GM23338 (cell line): ENCODE measurements around the gene RBM38.

Experiments used
- CREB1 ChIP-seq: fragments of 250-450 bp; sonication (Bioruptor Pico); IDR thresholded peaks from 2 replicates; pipeline ENCODE4 v1.5.0; 2020; ENCODE audit warnings: low read depth, mild to moderate bottlenecking, moderate library complexity
- CTCF ChIP-seq, 2 experiments: fragments of 200-600 bp in 1 of 2; sonication (generic) in 1 of 2; conservative IDR thresholded peaks; 2 replicates each; pipeline versions ENCODE4 v1.5.1 to v1.6.1; 2016 to 2017; ENCODE audit warnings: antibody characterized with exemption in 2 of 2, low read depth in 2 of 2, mild to moderate bottlenecking in 2 of 2, moderate library complexity in 1 of 2
- ETS1 ChIP-seq: IDR thresholded peaks from 2 replicates; pipeline ENCODE4 v1.6.1; 2016; ENCODE audit warnings: antibody characterized with exemption
- EZH2 ChIP-seq: fragments of 200-600 bp; sonication (generic); IDR thresholded peaks from one replicate; pipeline ENCODE4 v1.8.0; 2017; ENCODE audit warnings: antibody characterized with exemption, mild to moderate bottlenecking, low read depth; ENCODE audit not compliant: unreplicated experiment
- EZH2phosphoT487 ChIP-seq: fragments of 200-600 bp; sonication (generic); IDR thresholded peaks from one replicate; pipeline ENCODE4 v1.8.1; 2018; ENCODE audit warnings: antibody characterized with exemption; ENCODE audit not compliant: unreplicated experiment
- JUNB ChIP-seq: IDR thresholded peaks from one replicate; pipeline ENCODE4 v1.6.1; 2016; ENCODE audit warnings: antibody characterized with exemption; ENCODE audit not compliant: unreplicated experiment
- NANOG ChIP-seq: IDR thresholded peaks from 2 replicates; pipeline ENCODE4 v1.6.1; 2016; ENCODE audit warnings: antibody characterized with exemption, borderline replicate concordance
- POLR2AphosphoS5 ChIP-seq: IDR thresholded peaks from 2 replicates; pipeline ENCODE4 v1.6.1; 2016; ENCODE audit warnings: antibody characterized with exemption, low read depth
- REST ChIP-seq: IDR thresholded peaks from one replicate; pipeline ENCODE4 v1.6.1; 2018; ENCODE audit warnings: antibody characterized with exemption; ENCODE audit not compliant: unreplicated experiment
- STAT1 ChIP-seq: IDR thresholded peaks from one replicate; pipeline ENCODE4 v1.6.1; 2016; ENCODE audit warnings: antibody characterized with exemption; ENCODE audit not compliant: unreplicated experiment
- ZNF331 ChIP-seq: fragments of 250-450 bp; sonication (Bioruptor Pico); IDR thresholded peaks from 2 replicates; pipeline ENCODE4 v1.5.0; 2020; ENCODE audit warnings: low read depth, mild to moderate bottlenecking, moderate library complexity
- ZNF462 ChIP-seq: fragments of 250-450 bp; sonication (Bioruptor Pico); IDR thresholded peaks from 2 replicates; pipeline ENCODE4 v1.5.0; 2020; ENCODE audit warnings: mild to moderate bottlenecking, moderate library complexity

- no peak for TF ChIP-seq POLR2AphosphoS5
- no peak for TF ChIP-seq CTCF (conservative IDR thresholded peaks at IDR 0.05; ENCODE audit: low read depth in 2 of 2)
- TF ChIP-seq REST = no peak
- TF ChIP-seq EZH2phosphoT487 = no peak
- no peak for TF ChIP-seq CREB1 (CRISPR knock-in tag)
- no peak for TF ChIP-seq JUNB
- no peak for TF ChIP-seq EZH2
- TF ChIP-seq ETS1 = no peak
- TF ChIP-seq NANOG = no peak
- TF ChIP-seq STAT1 = no peak
- TF ChIP-seq ZNF331 = no peak
- TF ChIP-seq ZNF462 (CRISPR knock-in tag) = no peak
Observed at GRCh38 chr20:57377350-57377749, 13.8 kb upstream of the RBM38 start.
